ENCODE measurements around the gene KDM8.

KDM8 gene

DNA sequence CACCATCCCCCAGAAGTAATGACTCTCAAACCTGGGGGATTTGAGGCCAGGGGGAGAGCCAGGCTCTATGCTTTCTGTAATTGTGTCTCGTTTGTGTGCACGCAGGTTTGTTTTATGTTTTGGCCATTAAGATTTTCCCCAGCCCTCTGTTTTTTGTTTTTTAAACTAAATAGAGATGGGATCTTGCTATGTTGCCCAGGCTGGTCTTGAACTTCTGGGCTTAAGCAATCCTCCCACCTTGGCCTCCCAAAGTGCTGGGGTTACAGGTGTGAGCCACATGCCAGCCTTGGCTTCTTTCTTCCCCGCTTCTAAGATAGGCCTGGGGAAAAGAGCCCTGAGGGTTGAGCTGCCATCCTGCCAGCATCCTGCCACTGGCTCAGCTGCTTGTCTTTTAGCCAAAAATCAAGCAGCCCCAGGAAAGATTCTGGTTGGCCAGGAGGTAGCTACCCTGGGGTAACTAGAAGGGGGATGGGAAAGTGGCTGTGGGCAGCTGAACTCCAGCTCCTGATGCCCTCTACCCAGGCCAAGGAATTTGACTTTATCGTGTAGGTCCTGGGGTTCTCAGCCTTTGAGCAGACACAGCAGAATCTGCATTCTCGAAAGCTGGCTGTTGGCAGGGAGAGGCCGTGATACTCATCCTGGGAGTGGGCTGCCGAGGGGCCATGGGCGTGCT, 18.4 kb downstream of the KDM8 start:
- Histone ChIP-seq H3K27ac (ENCODE audit: low read depth, low read length) (no peak overlapping the region), H3K9ac (ENCODE audit: low read length in 5 of 5) (no peak overlapping the region), H3K36me3 (ENCODE audit: control insufficient read depth in 5 of 5, insufficient read depth in 5 of 5, low read length in 5 of 5) (peaks cover 0 to 57% (median 32%) of the 10 kb centered on the region in 5 donors), H3K27me3 (ENCODE audit: control insufficient read depth in 5 of 5, insufficient read depth in 4 of 5, low read length in 5 of 5) (no peaks in the 10 kb centered on the region), H3K4me1 (ENCODE audit: control insufficient read depth in 5 of 5, insufficient read depth in 5 of 5, low read length in 5 of 5) (peaks cover 0 to 19% (median 13%) of the 10 kb centered on the region in 5 donors), H3K4me3 (ENCODE audit: low read depth in 1 of 5, low read length in 5 of 5) (no peak overlapping the region), H3K9me3 (ENCODE audit: control insufficient read depth in 5 of 5, low read length in 5 of 5) (no peaks in the 10 kb centered on the region)

DNA sequence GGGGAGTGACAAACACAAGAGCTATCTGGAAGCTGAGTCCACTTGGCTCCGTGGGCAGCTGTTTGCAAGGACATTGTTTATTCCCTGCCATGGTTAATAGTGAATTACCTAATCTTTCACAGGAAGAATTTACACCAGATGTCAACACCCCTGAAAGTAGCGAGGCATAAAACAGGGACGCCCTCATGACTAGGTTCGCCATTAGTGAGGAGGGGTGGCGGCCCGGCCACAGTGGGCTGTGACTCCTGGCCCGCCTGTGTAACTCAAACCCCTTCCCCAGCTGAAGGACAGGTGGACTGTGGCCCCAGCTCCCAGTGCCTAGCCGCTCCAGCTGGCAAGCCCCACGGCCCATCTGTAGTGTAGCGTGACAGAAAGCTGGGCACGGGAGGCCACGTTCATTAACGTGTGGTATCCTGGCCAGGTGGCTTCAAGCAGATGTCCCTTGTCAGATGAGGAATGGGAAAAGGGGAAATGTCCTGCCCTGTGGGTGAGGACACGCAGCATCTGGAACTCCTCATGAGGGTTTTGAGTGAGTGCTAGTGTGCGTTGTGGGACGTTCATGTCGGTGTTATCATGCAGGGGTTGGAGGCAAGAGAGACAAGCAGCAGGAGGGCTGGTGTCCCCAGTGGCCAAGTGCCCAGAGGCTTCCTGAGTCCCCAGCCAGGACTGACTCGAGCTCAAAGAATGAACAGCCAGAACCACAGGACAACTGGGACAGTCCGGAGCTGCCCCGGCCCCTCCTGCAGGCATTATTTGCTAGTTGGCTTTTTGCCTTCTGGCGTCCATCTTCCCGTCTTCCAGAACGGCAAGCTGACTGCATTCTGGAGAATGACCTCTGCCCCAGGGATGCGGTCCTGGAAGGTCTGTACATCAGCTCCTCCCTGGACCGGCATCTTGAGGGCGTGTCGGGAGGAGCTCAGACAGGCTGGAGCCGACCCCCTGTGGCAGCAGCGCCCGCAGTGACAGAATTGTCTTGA, 19.2 kb downstream of the KDM8 start:
- Histone ChIP-seq H3K27me3 (ENCODE audit: control insufficient read depth in 5 of 5, insufficient read depth in 4 of 5, low read length in 5 of 5) (no peaks in the 10 kb centered on the region), H3K9me3 (ENCODE audit: control insufficient read depth in 5 of 5, low read length in 5 of 5) (no peaks in the 10 kb centered on the region), H3K27ac (ENCODE audit: low read depth, low read length) (peak overlapping the region; percentile 18), H3K36me3 (ENCODE audit: control insufficient read depth in 5 of 5, insufficient read depth in 5 of 5, low read length in 5 of 5) (peaks cover 0 to 60% (median 31%) of the 10 kb centered on the region in 5 donors), H3K9ac (ENCODE audit: low read length in 5 of 5) (no peak overlapping the region), H3K4me1 (ENCODE audit: control insufficient read depth in 5 of 5, insufficient read depth in 5 of 5, low read length in 5 of 5) (peaks cover 0 to 23% (median 13%) of the 10 kb centered on the region in 5 donors), H3K4me3 (ENCODE audit: low read depth in 1 of 5, low read length in 5 of 5) (peak overlapping the region in 1 of 5 donors; percentile 11)

DNA sequence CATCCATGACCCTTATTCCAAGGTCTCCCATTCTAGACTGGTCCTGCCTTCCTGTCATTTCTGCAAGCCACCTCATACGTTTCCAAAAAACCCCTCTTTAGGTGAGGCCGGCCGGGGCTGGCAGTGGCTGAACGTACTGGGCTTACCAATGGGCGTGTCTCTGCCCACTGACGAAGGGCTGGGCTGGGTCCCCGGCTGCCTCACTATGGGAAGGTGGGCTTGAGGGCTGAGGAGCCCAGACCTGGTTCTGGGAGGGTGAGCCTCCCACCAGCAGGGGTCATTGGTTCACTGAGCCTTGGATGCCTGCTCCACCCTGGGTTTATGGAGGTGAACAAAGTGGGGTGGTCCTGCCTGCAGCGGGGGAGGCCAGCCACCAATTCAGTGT, 19.9 kb downstream of the KDM8 start:
- Histone ChIP-seq H3K36me3 (ENCODE audit: control insufficient read depth in 5 of 5, insufficient read depth in 5 of 5, low read length in 5 of 5) (peaks cover 0 to 60% (median 31%) of the 10 kb centered on the region in 5 donors), H3K9ac (ENCODE audit: low read length in 5 of 5) (no peak overlapping the region), H3K27me3 (ENCODE audit: control insufficient read depth in 5 of 5, insufficient read depth in 4 of 5, low read length in 5 of 5) (no peaks in the 10 kb centered on the region), H3K9me3 (ENCODE audit: control insufficient read depth in 5 of 5, low read length in 5 of 5) (no peaks in the 10 kb centered on the region), H3K4me3 (ENCODE audit: low read depth in 1 of 5, low read length in 5 of 5) (peak overlapping the region in 1 of 5 donors; percentile 11), H3K4me1 (ENCODE audit: control insufficient read depth in 5 of 5, insufficient read depth in 5 of 5, low read length in 5 of 5) (peaks cover 0 to 23% (median 13%) of the 10 kb centered on the region in 5 donors), H3K27ac (ENCODE audit: low read depth, low read length) (no peak overlapping the region)

DNA sequence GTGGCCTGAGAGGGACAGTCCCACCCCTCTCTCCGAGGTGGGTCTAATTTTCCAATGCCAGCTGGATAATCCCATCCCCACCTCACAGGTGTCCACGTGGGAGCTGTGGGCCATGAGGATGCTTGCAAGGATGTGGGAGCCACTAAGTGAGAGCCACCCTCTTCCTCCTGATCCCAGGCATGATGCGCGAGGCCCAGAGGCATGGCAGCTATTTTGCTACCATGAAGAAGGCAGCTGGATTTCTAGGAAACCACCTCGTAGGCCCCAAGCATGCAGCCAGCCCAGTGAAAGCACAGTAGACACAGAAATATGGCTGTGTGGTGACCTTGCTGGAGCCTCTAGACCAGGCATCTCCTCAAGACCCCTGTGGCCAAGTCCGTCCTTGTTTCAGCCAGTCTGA, 20.4 kb downstream of the KDM8 start:
- Histone ChIP-seq H3K27ac (ENCODE audit: low read depth, low read length) (no peak overlapping the region), H3K36me3 (ENCODE audit: control insufficient read depth in 5 of 5, insufficient read depth in 5 of 5, low read length in 5 of 5) (peaks cover 0 to 60% (median 31%) of the 10 kb centered on the region in 5 donors), H3K4me3 (ENCODE audit: low read depth in 1 of 5, low read length in 5 of 5) (no peak overlapping the region), H3K9me3 (ENCODE audit: control insufficient read depth in 5 of 5, low read length in 5 of 5) (no peaks in the 10 kb centered on the region), H3K4me1 (ENCODE audit: control insufficient read depth in 5 of 5, insufficient read depth in 5 of 5, low read length in 5 of 5) (peaks cover 0 to 23% (median 13%) of the 10 kb centered on the region in 5 donors), H3K27me3 (ENCODE audit: control insufficient read depth in 5 of 5, insufficient read depth in 4 of 5, low read length in 5 of 5) (no peaks in the 10 kb centered on the region), H3K9ac (ENCODE audit: low read length in 5 of 5) (no peak overlapping the region)

DNA sequence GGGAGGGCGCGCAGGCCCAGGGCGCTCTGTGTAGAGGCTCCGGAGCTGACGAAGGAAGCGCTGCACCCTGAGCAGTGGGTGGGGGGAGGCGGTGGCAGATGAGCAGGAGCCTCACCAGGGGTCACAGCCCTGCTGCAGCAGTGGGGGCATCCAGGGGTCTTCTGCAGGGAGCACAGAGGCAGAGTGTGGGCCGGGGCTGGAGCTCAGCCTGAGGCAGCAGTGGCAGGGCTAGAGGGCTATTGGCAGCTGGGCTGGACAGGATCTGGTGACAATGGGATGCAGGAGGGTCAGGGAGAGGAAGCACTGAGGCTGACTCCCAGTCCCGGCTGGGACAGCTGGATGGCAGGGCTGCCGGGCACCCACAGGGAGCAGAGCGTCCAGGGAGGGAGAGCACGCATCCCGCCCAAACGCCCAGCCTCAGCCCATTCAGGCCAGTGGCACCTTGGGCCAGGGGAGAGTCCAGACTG, 21.0 kb downstream of the KDM8 start:
- peaks cover 0 to 54% (median 31%) of the 10 kb centered on the region in 5 donors for H3K36me3 ChIP-seq (ENCODE audit: control insufficient read depth in 5 of 5, insufficient read depth in 5 of 5, low read length in 5 of 5)
- H3K27me3 ChIP-seq (ENCODE audit: control insufficient read depth in 5 of 5, insufficient read depth in 4 of 5, low read length in 5 of 5) = no peaks in the 10 kb centered on the region
- H3K9me3 ChIP-seq (ENCODE audit: control insufficient read depth in 5 of 5, low read length in 5 of 5) = no peaks in the 10 kb centered on the region
- no peak overlapping the region for H3K27ac ChIP-seq (ENCODE audit: low read depth, low read length)
- H3K4me1 ChIP-seq (ENCODE audit: control insufficient read depth in 5 of 5, insufficient read depth in 5 of 5, low read length in 5 of 5) = peaks cover 0 to 29% (median 15%) of the 10 kb centered on the region in 5 donors
- no peak overlapping the region for H3K4me3 ChIP-seq (ENCODE audit: low read depth in 1 of 5, low read length in 5 of 5)
- no peak overlapping the region for H3K9ac ChIP-seq (ENCODE audit: low read length in 5 of 5)

DNA sequence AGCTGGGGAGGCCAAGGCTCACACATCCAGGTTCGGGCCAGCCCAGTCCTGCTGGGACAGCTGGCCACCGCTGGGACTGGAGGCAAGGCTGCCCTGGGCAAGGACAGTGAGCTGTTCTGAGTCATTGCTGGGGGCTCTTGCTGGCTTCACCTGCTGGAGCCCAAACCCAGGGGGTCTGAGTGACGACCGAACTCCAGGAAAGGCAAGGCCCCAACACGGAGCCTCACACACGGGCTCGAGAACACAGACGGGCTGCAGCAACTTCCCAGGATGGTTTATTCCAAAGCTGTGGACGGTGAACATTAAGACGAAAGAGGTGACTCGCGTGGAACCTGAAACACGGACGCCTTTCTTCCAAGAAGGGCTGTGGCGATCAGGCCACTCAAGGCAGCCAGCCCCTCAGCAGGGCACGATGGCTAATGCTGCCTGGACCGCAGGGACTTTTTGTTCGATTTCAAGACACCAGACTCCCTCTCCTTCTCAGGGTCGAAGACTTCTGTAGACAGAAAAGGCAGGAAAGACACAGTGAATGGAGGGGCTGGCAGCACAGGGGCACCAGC, 21.5 kb downstream of the KDM8 start:
- H3K27me3 ChIP-seq (ENCODE audit: control insufficient read depth in 5 of 5, insufficient read depth in 4 of 5, low read length in 5 of 5) = no peaks in the 10 kb centered on the region
- peaks cover 0 to 52% (median 31%) of the 10 kb centered on the region in 5 donors for H3K36me3 ChIP-seq (ENCODE audit: control insufficient read depth in 5 of 5, insufficient read depth in 5 of 5, low read length in 5 of 5)
- H3K4me3 ChIP-seq (ENCODE audit: low read depth in 1 of 5, low read length in 5 of 5) = no peak overlapping the region
- H3K4me1 ChIP-seq (ENCODE audit: control insufficient read depth in 5 of 5, insufficient read depth in 5 of 5, low read length in 5 of 5) = peaks cover 0 to 34% (median 16%) of the 10 kb centered on the region in 5 donors
- no peak overlapping the region for H3K27ac ChIP-seq (ENCODE audit: low read depth, low read length)
- no peaks in the 10 kb centered on the region for H3K9me3 ChIP-seq (ENCODE audit: control insufficient read depth in 5 of 5, low read length in 5 of 5)
- no peak overlapping the region for H3K9ac ChIP-seq (ENCODE audit: low read length in 5 of 5)

DNA sequence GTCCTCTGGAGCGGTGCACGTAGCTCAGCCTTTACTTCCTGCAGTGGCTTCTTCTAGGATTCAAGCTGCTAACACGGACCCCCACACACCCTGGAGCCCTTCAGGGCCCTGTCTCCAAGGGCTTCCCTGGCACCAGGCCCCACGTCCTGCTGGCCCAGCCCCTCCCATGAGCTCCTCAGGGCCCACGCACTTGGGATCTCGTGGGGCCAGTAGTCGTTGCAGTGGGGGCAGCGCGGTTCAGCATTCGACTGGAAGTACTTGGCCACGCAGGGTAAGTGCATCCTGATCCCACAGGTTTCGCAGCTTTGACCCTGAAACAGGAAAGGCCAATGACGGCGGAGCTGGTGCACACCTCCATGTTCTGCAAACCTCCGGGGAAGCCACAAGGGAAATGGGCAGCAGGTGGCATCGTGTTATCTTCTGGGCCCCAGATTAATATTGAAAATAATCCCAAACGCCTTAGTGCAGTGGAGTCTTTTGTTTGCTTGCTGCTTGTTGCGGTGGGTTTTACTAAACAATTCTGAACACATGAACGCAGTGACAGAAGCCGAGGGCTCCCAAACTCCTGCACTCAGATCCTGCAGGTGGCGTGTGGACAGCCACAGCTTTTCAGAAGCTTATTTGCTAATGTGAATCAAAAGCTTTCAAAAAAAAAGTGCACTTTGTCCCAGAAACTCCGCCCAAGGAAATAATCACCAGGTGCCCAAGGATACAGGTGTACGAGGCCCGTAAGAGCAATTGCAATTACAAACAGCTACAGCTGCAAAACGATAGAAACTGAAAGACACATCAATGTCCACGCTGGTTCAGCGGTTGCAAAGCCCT, 22.4 kb downstream of the KDM8 start:
- H3K9me3 ChIP-seq (ENCODE audit: control insufficient read depth in 5 of 5, low read length in 5 of 5) = no peaks in the 10 kb centered on the region
- H3K4me3 ChIP-seq (ENCODE audit: low read depth in 1 of 5, low read length in 5 of 5) = no peak overlapping the region
- H3K9ac ChIP-seq (ENCODE audit: low read length in 5 of 5) = no peak overlapping the region
- H3K36me3 ChIP-seq (ENCODE audit: control insufficient read depth in 5 of 5, insufficient read depth in 5 of 5, low read length in 5 of 5) = peaks cover 0 to 54% (median 33%) of the 10 kb centered on the region in 5 donors
- H3K27me3 ChIP-seq (ENCODE audit: control insufficient read depth in 5 of 5, insufficient read depth in 4 of 5, low read length in 5 of 5) = no peaks in the 10 kb centered on the region
- peaks cover 0 to 42% (median 16%) of the 10 kb centered on the region in 5 donors for H3K4me1 ChIP-seq (ENCODE audit: control insufficient read depth in 5 of 5, insufficient read depth in 5 of 5, low read length in 5 of 5)
- no peak overlapping the region for H3K27ac ChIP-seq (ENCODE audit: low read depth, low read length)

DNA sequence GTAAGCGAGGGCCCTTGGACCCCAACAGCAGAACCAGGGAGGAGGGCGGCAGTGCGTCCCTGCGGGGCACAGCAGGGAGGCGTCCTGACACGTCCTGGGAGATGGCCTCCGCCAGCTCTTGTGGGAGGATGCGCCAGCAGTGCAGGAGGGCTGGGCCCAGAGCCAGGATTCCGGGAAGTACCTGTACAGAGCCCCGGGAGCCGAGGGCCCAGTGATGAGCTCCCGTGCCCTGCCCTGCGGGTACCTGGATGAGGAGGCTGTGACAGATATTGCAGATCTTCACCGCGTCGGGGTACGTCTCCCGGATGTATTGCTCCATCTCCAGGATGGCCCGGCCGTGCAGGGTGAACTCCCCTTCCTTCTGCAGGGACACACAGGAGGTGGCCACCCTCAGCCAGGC, 23.1 kb downstream of the KDM8 start:
- no peak overlapping the region for H3K9ac ChIP-seq (ENCODE audit: low read length in 5 of 5)
- H3K36me3 ChIP-seq (ENCODE audit: control insufficient read depth in 5 of 5, insufficient read depth in 5 of 5, low read length in 5 of 5) = peaks cover 0 to 54% (median 37%) of the 10 kb centered on the region in 5 donors
- H3K27ac ChIP-seq (ENCODE audit: low read depth, low read length) = no peak overlapping the region

DNA sequence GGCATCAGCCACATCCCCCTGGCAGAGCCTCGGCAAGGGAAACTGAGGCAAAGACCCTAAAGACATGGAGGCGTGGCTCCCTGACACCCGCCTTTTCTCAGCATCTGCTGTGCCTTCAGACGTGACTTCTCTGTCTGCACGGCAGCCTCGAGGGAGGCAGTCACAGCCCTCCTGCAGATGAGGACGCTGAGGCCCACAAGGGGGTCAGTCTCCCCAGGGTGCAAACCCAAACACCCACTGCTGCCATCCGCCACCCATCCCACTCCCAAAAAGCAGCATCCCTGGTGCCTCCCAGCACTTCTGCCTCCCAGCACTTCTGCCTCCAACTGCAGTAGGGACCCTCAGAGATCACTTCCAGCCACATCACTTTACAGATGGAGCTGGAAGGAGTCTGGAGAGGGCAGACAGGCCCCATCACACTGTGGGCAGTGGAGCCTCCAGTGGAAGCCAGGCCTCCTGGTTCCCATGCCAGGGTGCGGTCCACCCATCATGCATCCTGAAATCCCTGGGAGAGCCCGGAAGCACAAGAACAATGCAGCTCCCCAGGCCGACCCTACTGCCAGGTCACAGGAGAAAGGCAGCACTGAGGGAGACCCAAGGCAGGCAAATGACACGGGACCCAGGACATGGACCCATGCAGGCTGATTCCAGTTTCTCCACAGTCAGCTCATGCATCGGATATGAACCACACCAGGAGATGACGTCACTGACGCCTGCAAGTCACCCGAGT, 23.8 kb downstream of the KDM8 start:
- no peak overlapping the region for H3K27ac ChIP-seq (ENCODE audit: low read depth, low read length)

More for the DNA sequence above, 23.1 kb downstream of the KDM8 start:
- Histone ChIP-seq H3K4me3 (ENCODE audit: low read depth in 1 of 5, low read length in 5 of 5) (no peak overlapping the region), H3K9me3 (ENCODE audit: control insufficient read depth in 5 of 5, low read length in 5 of 5) (no peaks in the 10 kb centered on the region), H3K27me3 (ENCODE audit: control insufficient read depth in 5 of 5, insufficient read depth in 4 of 5, low read length in 5 of 5) (no peaks in the 10 kb centered on the region), H3K4me1 (ENCODE audit: control insufficient read depth in 5 of 5, insufficient read depth in 5 of 5, low read length in 5 of 5) (peaks cover 0 to 44% (median 16%) of the 10 kb centered on the region in 5 donors)

More for the DNA sequence above, 23.8 kb downstream of the KDM8 start:
- no peaks in the 10 kb centered on the region for H3K27me3 ChIP-seq (ENCODE audit: control insufficient read depth in 5 of 5, insufficient read depth in 4 of 5, low read length in 5 of 5)
- no peak overlapping the region for H3K4me3 ChIP-seq (ENCODE audit: low read depth in 1 of 5, low read length in 5 of 5)
- H3K4me1 ChIP-seq (ENCODE audit: control insufficient read depth in 5 of 5, insufficient read depth in 5 of 5, low read length in 5 of 5) = peaks cover 0 to 47% (median 13%) of the 10 kb centered on the region in 5 donors
- H3K9ac ChIP-seq (ENCODE audit: low read length in 5 of 5) = no peak overlapping the region
- H3K9me3 ChIP-seq (ENCODE audit: control insufficient read depth in 5 of 5, low read length in 5 of 5) = no peaks in the 10 kb centered on the region
- H3K36me3 ChIP-seq (ENCODE audit: control insufficient read depth in 5 of 5, insufficient read depth in 5 of 5, low read length in 5 of 5) = peaks cover 0 to 61% (median 38%) of the 10 kb centered on the region in 5 donors

All from subcutaneous abdominal adipose tissue (tissue), 5 donors.